Measurements from ENCODE around the gene FUT1.

- TF ChIP-seq EZH2 (IDR thresholded peaks at IDR 0.05) (no peak), POLR2AphosphoS5 (IDR thresholded peaks at IDR 0.05; ENCODE audit: borderline replicate concordance, low read depth, low read length) (no peak)
These were observed 43.2 kb upstream of the FUT1 start for GRCh38 chr19:48795685-48796070.

All from SK-N-MC (cell line).